CD4-positive, alpha-beta T cell treated with Interleukin-6 at 100 ng/mL for 8 hours (primary cell): ENCODE measurements around the gene MYD88.

Experiments
- DNase-seq: peaks from one replicate; pipeline ENCODE4 v3.0.0-alpha.2; 2020; ENCODE audit warnings: mixed read lengths, low spot score

The MYD88 gene

GRCh38 chr3:38138349-38139190 lies at the start of gene MYD88:
Gene MYD88 (plus strand): TSS chr3:38138661. CDS start chr3:38138701, 40 bp downstream.
- DNase-seq: peak; percentile 78

- DNase-seq: no peak
These were observed 49.3 kb upstream of the MYD88 start for GRCh38 chr3:38089163-38089562.

GRCh38 chr3:38090453-38090852 lies 48.0 kb upstream of the MYD88 start:
- DNase-seq: no peak

- DNase-seq: no peak
These were observed 43.5 kb upstream of the MYD88 start for GRCh38 chr3:38094999-38095398.

GRCh38 chr3:38095669-38096483 lies 42.6 kb upstream of the MYD88 start:
- no peak for DNase-seq

- no peak for DNase-seq
These were observed 40.8 kb upstream of the MYD88 start for GRCh38 chr3:38097446-38098375.

GRCh38 chr3:38098376-38098723 lies 40.1 kb upstream of the MYD88 start:
- DNase-seq: no peak

- DNase-seq: no peak
These were observed 38.9 kb upstream of the MYD88 start for GRCh38 chr3:38099518-38099917.

GRCh38 chr3:38100498-38100897 lies 38.0 kb upstream of the MYD88 start:
- DNase-seq: no peak

GRCh38 chr3:38101811-38102443 lies 36.5 kb upstream of the MYD88 start:
- DNase-seq: no peak

GRCh38 chr3:38102444-38102814 lies 36.0 kb upstream of the MYD88 start:
- no peak for DNase-seq

GRCh38 chr3:38105525-38105924 lies 32.9 kb upstream of the MYD88 start:
- no peak for DNase-seq

- DNase-seq: no peak
These were observed 30.4 kb upstream of the MYD88 start for GRCh38 chr3:38107911-38108648.

GRCh38 chr3:38108649-38109579 lies 29.5 kb upstream of the MYD88 start:
- DNase-seq: no peak

GRCh38 chr3:38109580-38110313 lies 28.7 kb upstream of the MYD88 start:
- DNase-seq: no peak

- no peak for DNase-seq
These were observed 28.0 kb upstream of the MYD88 start for GRCh38 chr3:38110314-38111050.

GRCh38 chr3:38111201-38111600 lies 27.3 kb upstream of the MYD88 start:
- DNase-seq: no peak

- DNase-seq: no peak
These were observed 26.6 kb upstream of the MYD88 start for GRCh38 chr3:38111696-38112377.
